SH-SY5Y (cell line): Measurements from ENCODE around the gene ZNRD2.

Source experiments
- GATA2 ChIP-seq: IDR thresholded peaks from 2 replicates; pipeline ENCODE4 v1.6.1; 2011; ENCODE audit warnings: mild to moderate bottlenecking, low read depth, low read length
- GATA3 ChIP-seq: IDR thresholded peaks from 2 replicates; pipeline ENCODE4 v1.6.1; 2011; ENCODE audit warnings: low read depth, mild to moderate bottlenecking, low read length, moderate library complexity

DNA sequence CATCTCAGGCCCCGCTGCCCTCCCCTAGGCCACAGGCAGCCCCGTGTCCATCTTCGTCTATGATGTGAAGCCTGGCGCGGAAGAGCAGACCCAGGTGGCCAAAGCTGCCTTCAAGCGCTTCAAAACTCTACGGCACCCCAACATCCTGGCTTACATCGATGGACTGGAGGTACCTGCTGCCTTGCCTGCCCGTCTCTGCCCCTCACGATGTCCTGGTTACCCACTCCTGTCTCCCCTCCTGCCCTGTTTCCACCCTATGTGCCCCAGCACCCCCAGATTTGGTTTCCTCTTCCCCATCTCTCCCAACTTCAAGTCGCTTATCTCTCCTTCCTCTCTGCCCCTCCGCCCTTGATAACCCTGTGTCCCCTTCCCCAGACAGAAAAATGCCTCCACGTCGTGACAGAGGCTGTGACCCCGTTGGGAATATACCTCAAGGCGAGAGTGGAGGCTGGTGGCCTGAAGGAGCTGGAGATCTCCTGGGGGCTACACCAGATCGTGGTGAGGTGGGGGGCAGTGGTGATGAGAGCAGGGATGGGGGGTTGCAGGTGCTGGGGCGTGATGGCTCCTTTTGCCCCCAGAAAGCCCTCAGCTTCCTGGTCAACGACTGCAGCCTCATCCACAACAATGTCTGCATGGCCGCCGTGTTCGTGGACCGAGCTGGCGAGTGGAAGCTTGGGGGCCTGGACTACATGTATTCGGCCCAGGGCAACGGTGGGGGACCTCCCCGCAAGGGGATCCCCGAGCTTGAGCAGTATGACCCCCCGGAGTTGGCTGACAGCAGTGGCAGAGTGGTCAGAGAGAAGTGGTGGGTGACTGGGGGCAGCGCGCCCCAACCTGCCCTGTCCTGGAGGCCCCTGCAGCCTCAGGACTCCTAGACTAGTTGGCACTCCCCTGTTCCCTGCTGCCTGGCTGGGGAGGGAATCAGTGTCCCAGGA, 44.5 kb upstream of the ZNRD2 start:
- no peak for TF ChIP-seq GATA2
- TF ChIP-seq GATA3 = no peak
